GM19324 (cell line): Measurements from ENCODE around the gene FGGY.
"Not testable (repeated sequence)": the region's sequence is repeated elsewhere in the genome, so short reads cannot be mapped to it uniquely, and the experiment has no call there.

Experiments
- ATAC-seq: cut with Tn5 transposase; IDR thresholded peaks from one replicate; pipeline ENCODE4 v1.9.1; 2021; ENCODE audit warnings: mild to moderate bottlenecking, moderate library complexity; ENCODE audit not compliant: unreplicated experiment, low FRiP score

FGGY gene

GRCh38 chr1:59285691-59286090, 11.2 kb upstream of the FGGY start:
- ATAC-seq, result no peak

GRCh38 chr1:59288046-59288445, 8.8 kb upstream of the FGGY start:
- no peak for ATAC-seq

GRCh38 chr1:59289570-59289969, 7.3 kb upstream of the FGGY start:
- ATAC-seq, result no peak

- ATAC-seq, result peak; percentile 64
These were observed 6.5 kb upstream of the FGGY start for GRCh38 chr1:59290193-59290949.

GRCh38 chr1:59291561-59291960, 5.3 kb upstream of the FGGY start:
- no peak for ATAC-seq

GRCh38 chr1:59292562-59292961, 4.3 kb upstream of the FGGY start:
- no peak for ATAC-seq

- no peak for ATAC-seq
These were observed 3.7 kb upstream of the FGGY start for GRCh38 chr1:59293206-59293605.

GRCh38 chr1:59293849-59294248, 3.0 kb upstream of the FGGY start:
- no peak for ATAC-seq

GRCh38 chr1:59294423-59294822, 2.5 kb upstream of the FGGY start:
- ATAC-seq, result no peak

- ATAC-seq, result no peak
These were observed 1.3 kb upstream of the FGGY start for GRCh38 chr1:59295618-59296017.

GRCh38 chr1:59298026-59298583, 1.2 kb downstream of the FGGY start:
- no peak for ATAC-seq

GRCh38 chr1:59298710-59299346, 1.9 kb downstream of the FGGY start:
- ATAC-seq, result no peak

- ATAC-seq, result not testable (repeated sequence)
These were observed 2.8 kb downstream of the FGGY start for GRCh38 chr1:59299670-59300069.

- no peak for ATAC-seq
These were observed 5.4 kb downstream of the FGGY start for GRCh38 chr1:59302297-59302696.

GRCh38 chr1:59302871-59303270, 6.0 kb downstream of the FGGY start:
- ATAC-seq, result no peak

GRCh38 chr1:59305188-59305587, 8.3 kb downstream of the FGGY start:
- ATAC-seq, result no peak

GRCh38 chr1:59307591-59307990, 10.7 kb downstream of the FGGY start:
- ATAC-seq, result no peak

- no peak for ATAC-seq
These were observed 11.9 kb downstream of the FGGY start for GRCh38 chr1:59308839-59309238.

GRCh38 chr1:59309392-59309791, 12.5 kb downstream of the FGGY start:
- ATAC-seq, result no peak

GRCh38 chr1:59309795-59310548, 13.1 kb downstream of the FGGY start:
- ATAC-seq, result no peak

- ATAC-seq, result no peak
These were observed 13.8 kb downstream of the FGGY start for GRCh38 chr1:59310549-59311250.
